Measurements from ENCODE around the gene AUTS2. TPM values are rescaled to one million over a fixed set of nuclear protein-coding genes. Genes with fewer than 3 reads are reported as not detected.

The AUTS2 gene
- total and polyA plus RNA-seq, 2 experiments from 2014 or later: 32.0 to 91.0 TPM

GRCh38 chr7:69826283-69826682 is 228.0 kb downstream of the AUTS2 start:
- Mint-ChIP-seq H3K36me3 (ENCODE audit: low read depth) (no peaks in the 10 kb centered on the region), H3K9me3 (0 out of 3 replicates have a peak, but pooled peaks cover 3% of the 10 kb centered on the region), H3K27me3 (ENCODE audit: insufficient read depth, low read depth, poor library complexity) (peaks cover 3% of the 10 kb centered on the region), H3K4me1 (peaks cover 44% of the 10 kb centered on the region), H3K4me3 (no peak overlapping the region), H3K27ac (no peak overlapping the region)
- Histone ChIP-seq H3K27ac (ENCODE audit: low read depth) (no peak overlapping the region), H3K79me2 (replicated peaks; ENCODE audit: insufficient read depth) (no peaks in the 10 kb centered on the region), H3F3A (replicated peaks; ENCODE audit: low read depth) (no peaks in the 10 kb centered on the region), H3K4me3 (no peak overlapping the region), H3K36me3 (ENCODE audit: insufficient read depth) (no peaks in the 10 kb centered on the region), H4K20me1 (replicated peaks; ENCODE audit: insufficient read depth) (no peaks in the 10 kb centered on the region), H3K4me1 (ENCODE audit: insufficient read depth) (peaks cover 32% of the 10 kb centered on the region), H3K4me2 (no peak overlapping the region), H2AFZ (no peak overlapping the region), H3K27me3 (ENCODE audit: insufficient read depth) (no peaks in the 10 kb centered on the region), H3K9me2 (ENCODE audit: insufficient read depth) (peaks cover 4% of the 10 kb centered on the region; the same call in 1 of the 2 replicates)
- no peak for DNase-seq (ENCODE audit: low spot score)
- TF ChIP-seq ZNF331 (CRISPR knock-in tag; IDR thresholded peaks at IDR 0.05; ENCODE audit: low read depth): no peak
- TF ChIP-seq EZH2 (IDR thresholded peaks at IDR 0.05; ENCODE audit: low read depth, unreplicated experiment): no peak
- TF ChIP-seq EZH2phosphoT487 (IDR thresholded peaks at IDR 0.05; ENCODE audit: unreplicated experiment): no peak
- TF ChIP-seq REST (IDR thresholded peaks at IDR 0.05; ENCODE audit: unreplicated experiment): no peak
- TF ChIP-seq CREB1 (CRISPR knock-in tag; IDR thresholded peaks at IDR 0.05; ENCODE audit: low read depth): no peak
- TF ChIP-seq JUNB (IDR thresholded peaks at IDR 0.05; ENCODE audit: unreplicated experiment): no peak
- no peak for ATAC-seq

- Histone ChIP-seq H2AFZ (no peak overlapping the region), H3K9me2 (ENCODE audit: insufficient read depth) (peaks cover 4% of the 10 kb centered on the region; the same call in 1 of the 2 replicates), H3F3A (replicated peaks; ENCODE audit: low read depth) (no peaks in the 10 kb centered on the region), H3K4me1 (ENCODE audit: insufficient read depth) (peaks cover 40% of the 10 kb centered on the region), H3K27ac (ENCODE audit: low read depth) (no peak overlapping the region), H3K36me3 (ENCODE audit: insufficient read depth) (no peaks in the 10 kb centered on the region), H3K79me2 (replicated peaks; ENCODE audit: insufficient read depth) (no peaks in the 10 kb centered on the region), H3K4me3 (no peak overlapping the region), H3K4me2 (no peak overlapping the region), H4K20me1 (replicated peaks; ENCODE audit: insufficient read depth) (no peaks in the 10 kb centered on the region), H3K27me3 (ENCODE audit: insufficient read depth) (no peaks in the 10 kb centered on the region)
- Mint-ChIP-seq H3K27ac (no peak overlapping the region), H3K4me1 (peaks cover 51% of the 10 kb centered on the region), H3K4me3 (no peak overlapping the region), H3K9me3 (0 out of 3 replicates have a peak, but pooled peaks cover 3% of the 10 kb centered on the region), H3K36me3 (ENCODE audit: low read depth) (no peaks in the 10 kb centered on the region), H3K27me3 (ENCODE audit: insufficient read depth, low read depth, poor library complexity) (peaks cover 3% of the 10 kb centered on the region)
- no peak for DNase-seq (ENCODE audit: low spot score)
- ATAC-seq: no peak
- TF ChIP-seq EZH2phosphoT487 (IDR thresholded peaks at IDR 0.05; ENCODE audit: unreplicated experiment) (no peak), ZNF331 (CRISPR knock-in tag; IDR thresholded peaks at IDR 0.05; ENCODE audit: low read depth) (no peak), REST (IDR thresholded peaks at IDR 0.05; ENCODE audit: unreplicated experiment) (no peak), NANOG (IDR thresholded peaks at IDR 0.05; ENCODE audit: borderline replicate concordance) (no peak), CTCF (conservative IDR thresholded peaks at IDR 0.05; ENCODE audit: low read depth in 2 of 2) (no peak), ETS1 (IDR thresholded peaks at IDR 0.05) (no peak), EZH2 (IDR thresholded peaks at IDR 0.05; ENCODE audit: low read depth, unreplicated experiment) (no peak), STAT1 (IDR thresholded peaks at IDR 0.05; ENCODE audit: unreplicated experiment) (no peak), CREB1 (CRISPR knock-in tag; IDR thresholded peaks at IDR 0.05; ENCODE audit: low read depth) (no peak), ZNF114 (CRISPR knock-in tag; IDR thresholded peaks at IDR 0.05) (no peak), JUNB (IDR thresholded peaks at IDR 0.05; ENCODE audit: unreplicated experiment) (no peak), POLR2AphosphoS5 (IDR thresholded peaks at IDR 0.05; ENCODE audit: low read depth) (no peak)
These were observed 228.9 kb downstream of the AUTS2 start for GRCh38 chr7:69827140-69827539.

All from GM23338 (cell line).